Ishikawa (cell line): ENCODE data around the gene ALKBH3.

ENCODE experiments used
- TAF1 ChIP-seq: IDR thresholded peaks from 2 replicates; pipeline ENCODE4 v1.6.1; 2012; ENCODE audit warnings: low read depth, mild to moderate bottlenecking
- TCF12 ChIP-seq: IDR thresholded peaks from 2 replicates; pipeline ENCODE4 v1.6.1; 2012; ENCODE audit warnings: low read depth
- YY1 ChIP-seq: IDR thresholded peaks from 2 replicates; pipeline ENCODE4 v1.6.1; 2012; ENCODE audit warnings: low read depth
- TF ChIP-seq, protein P1 (sequence below): IDR thresholded peaks from 2 replicates; pipeline ENCODE4 v1.6.1; 2012; ENCODE audit warnings: low read depth, mild to moderate bottlenecking

DNA sequence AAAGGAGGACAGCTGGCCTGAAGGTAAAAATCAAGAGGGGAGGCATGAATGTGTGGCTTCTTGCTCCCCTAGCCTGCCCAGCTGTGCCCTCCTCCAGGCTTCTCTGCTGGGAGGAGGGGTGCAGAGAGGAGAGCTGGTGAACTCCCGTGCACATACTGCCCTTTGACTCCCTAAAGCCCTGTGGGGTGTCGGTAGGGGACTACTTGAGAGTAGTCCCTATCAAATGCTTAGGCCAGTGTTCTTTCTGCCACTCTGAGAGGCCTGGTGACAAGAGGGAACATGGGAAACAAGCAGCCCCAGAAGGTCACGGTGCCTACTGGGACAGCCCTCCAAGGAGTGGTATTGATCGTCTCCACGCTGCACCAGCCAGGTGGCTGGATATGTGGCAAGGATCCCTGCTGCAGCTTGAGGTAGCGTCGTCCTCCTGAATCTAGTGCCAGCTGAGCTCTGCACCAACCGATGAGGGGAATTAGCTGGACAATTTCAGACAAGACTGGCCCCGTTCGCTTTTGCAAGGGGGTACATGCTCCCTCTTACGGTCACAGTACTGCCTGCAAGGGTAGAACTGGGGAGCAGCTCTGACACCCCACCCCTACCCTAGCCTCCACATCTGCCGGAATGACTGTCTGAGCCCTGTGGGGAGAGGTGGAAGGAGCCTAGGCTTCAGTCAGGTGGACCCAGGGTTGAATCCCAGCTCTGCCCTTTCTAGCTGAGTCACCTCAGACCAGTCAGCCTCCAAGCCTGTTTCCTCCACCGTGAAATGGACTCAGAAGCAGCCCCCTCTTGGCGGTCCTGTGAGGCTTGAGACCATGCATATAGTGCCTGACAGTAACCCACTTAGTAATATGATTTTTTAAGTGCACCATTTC lies 44.7 kb downstream of the ALKBH3 start:
- TF ChIP-seq TAF1 = no peak
- TF ChIP-seq YY1 = no peak
- no peak for TF ChIP-seq TCF12
- TF ChIP-seq, protein P1, sequence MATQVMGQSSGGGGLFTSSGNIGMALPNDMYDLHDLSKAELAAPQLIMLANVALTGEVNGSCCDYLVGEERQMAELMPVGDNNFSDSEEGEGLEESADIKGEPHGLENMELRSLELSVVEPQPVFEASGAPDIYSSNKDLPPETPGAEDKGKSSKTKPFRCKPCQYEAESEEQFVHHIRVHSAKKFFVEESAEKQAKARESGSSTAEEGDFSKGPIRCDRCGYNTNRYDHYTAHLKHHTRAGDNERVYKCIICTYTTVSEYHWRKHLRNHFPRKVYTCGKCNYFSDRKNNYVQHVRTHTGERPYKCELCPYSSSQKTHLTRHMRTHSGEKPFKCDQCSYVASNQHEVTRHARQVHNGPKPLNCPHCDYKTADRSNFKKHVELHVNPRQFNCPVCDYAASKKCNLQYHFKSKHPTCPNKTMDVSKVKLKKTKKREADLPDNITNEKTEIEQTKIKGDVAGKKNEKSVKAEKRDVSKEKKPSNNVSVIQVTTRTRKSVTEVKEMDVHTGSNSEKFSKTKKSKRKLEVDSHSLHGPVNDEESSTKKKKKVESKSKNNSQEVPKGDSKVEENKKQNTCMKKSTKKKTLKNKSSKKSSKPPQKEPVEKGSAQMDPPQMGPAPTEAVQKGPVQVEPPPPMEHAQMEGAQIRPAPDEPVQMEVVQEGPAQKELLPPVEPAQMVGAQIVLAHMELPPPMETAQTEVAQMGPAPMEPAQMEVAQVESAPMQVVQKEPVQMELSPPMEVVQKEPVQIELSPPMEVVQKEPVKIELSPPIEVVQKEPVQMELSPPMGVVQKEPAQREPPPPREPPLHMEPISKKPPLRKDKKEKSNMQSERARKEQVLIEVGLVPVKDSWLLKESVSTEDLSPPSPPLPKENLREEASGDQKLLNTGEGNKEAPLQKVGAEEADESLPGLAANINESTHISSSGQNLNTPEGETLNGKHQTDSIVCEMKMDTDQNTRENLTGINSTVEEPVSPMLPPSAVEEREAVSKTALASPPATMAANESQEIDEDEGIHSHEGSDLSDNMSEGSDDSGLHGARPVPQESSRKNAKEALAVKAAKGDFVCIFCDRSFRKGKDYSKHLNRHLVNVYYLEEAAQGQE = no peak
